Measurements from ENCODE around the gene ZNF222. TPM values are rescaled to one million over a fixed set of nuclear protein-coding genes. Genes with fewer than 3 reads are reported as not detected.
A peak's percentile ranks its signal among the peaks of the same experiment; 100 is the strongest.

ZNF222 gene
- total RNA-seq (2021; fragmentation: NEBNext Ultra II Directional; extraction: Animal tissue kit (Norgen Biotek cat#: 25700)) = 3.4 and 3.8 TPM in 2 replicates
- polyA plus RNA-seq (2011; rRNA removed) = 0.75 and 1.7 TPM in 2 replicates
- polyA plus RNA-seq (2011; cell fraction: cytosol; rRNA removed) = 2.5 TPM
- 1.7 TPM for polyA plus RNA-seq (2011; cell fraction: nucleus; rRNA removed)
- polyA plus RNA-seq (2012, experiment 1 of 2) = 2.7 to 6.2 TPM (median 3.2 TPM) in 4 replicates
- 0.55 TPM for polyA plus RNA-seq (2012, experiment 2 of 2)
- 2.7 TPM for polyA plus RNA-seq (2013, experiment 1 of 2)
- polyA plus RNA-seq (2013, experiment 2 of 2) = 3.7 TPM
- 2.5 TPM in 2 replicates for polyA minus RNA-seq (2011; rRNA and poly(A)+ RNA removed)
- 1.8 TPM for polyA minus RNA-seq (2011; cell fraction: cytosol; rRNA and poly(A)+ RNA removed)
- polyA minus RNA-seq (2011; cell fraction: nucleus; rRNA and poly(A)+ RNA removed) = 0.90 TPM
- long read RNA-seq, experiment 1, partial matches to known transcripts = 3 of 5 reads
- long read RNA-seq, experiment 1, other reads (novel, unspliced or antisense) = 0 of 5 reads
- long read RNA-seq, experiment 2, partial matches to known transcripts = 0 of 1 reads
- long read RNA-seq, experiment 2, other reads (novel, unspliced or antisense) = 0 of 1 reads

DNA sequence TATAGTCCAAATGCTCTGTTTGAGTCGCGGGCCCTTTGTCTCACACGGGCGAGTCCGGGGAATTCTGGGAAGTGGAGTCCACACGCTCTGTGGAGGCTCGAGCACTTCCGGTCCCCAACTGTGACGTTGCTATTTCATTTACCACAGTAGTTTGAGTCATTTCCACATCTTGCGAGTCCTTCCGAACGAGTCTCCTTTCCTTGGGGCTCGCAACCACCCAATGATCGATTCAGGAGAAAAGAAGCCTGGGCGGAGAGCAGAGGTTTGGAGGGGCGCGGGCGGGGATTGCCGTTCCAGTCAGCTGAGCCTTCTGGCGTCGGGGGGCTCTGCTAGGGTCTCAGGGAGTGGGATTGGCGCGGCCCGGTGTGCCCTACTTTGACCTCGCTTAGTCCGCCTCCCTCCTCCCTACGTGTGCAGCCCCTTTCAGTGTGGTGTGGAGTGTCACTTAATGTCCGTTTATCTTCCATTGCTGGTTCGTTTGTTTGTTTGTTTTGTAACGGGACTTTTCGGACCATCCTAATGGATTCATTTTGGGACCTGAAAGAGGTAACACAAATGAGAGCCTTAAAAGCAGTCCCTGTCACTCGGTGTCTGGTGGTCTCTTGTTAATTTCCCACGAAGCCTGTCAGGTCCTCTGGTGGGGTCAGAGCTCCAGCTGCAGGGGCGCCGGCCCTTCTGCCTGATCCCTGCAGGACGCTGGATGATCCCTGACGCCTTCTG is at the start of gene ZNF222:
Gene ZNF222, plus strand, starts transcription at position 163 of the 720 bp plus-strand sequence. Its CDS starts 58 bp downstream, at position 221.
- WGBS, 2 experiments (ENCODE audit: extremely low coverage in 1 of 2, insufficient coverage in 1 of 2, insufficient read length in 1 of 2, insufficient replicate concordance in 2 of 2, low coverage in 1 of 2, low lambda C conversion rate in 2 of 2, missing lambda C conversion rate in 1 of 2) = 3% methylated on average over 36 of the region's 37 CpGs; no CpG with 5 or more reads in 1 of the 2 experiments
- H3K4me3 ChIP-seq (ENCODE audit: extremely low read depth in 1 of 4, insufficient read depth in 2 of 4, low read depth in 3 of 4, low read length in 4 of 4) = peak within 1 kb of the TSS; percentile 71 to 95 (median 84)
- H3K56ac ChIP-seq (replicated peaks; ENCODE audit: insufficient read length, low read depth, low read length) = no peak within 1 kb of the TSS
- peaks cover 4% of the 10 kb centered on the region for H3K79me1 ChIP-seq (ENCODE audit: low read depth, low read length)
- no peak within 1 kb of the TSS for H2BK20ac ChIP-seq (ENCODE audit: low read length)
- peaks cover 0 to 2% of the 10 kb centered on the region in 2 experiments; a peak in 2 of 4 replicates for H3K9me3 ChIP-seq (ENCODE audit: insufficient read depth in 2 of 2, low read depth in 1 of 2, low read length in 1 of 2)
- no peaks in the 10 kb centered on the region for H4K20me1 ChIP-seq (replicated peaks in 1 of 2; ENCODE audit: control insufficient read depth in 1 of 2, insufficient read depth in 2 of 2, low read length in 2 of 2)
- peak; percentile 25 to 75 for DNase-seq (ENCODE audit: low read depth in 1 of 2, low spot score in 2 of 2)
- no peak within 1 kb of the TSS for H2BK5ac ChIP-seq (ENCODE audit: low read depth, low read length)
- H3K4ac ChIP-seq (replicated peaks; ENCODE audit: insufficient read length, low read depth, low read length) = peak within 1 kb of the TSS; percentile 32
- H2AK5ac ChIP-seq (ENCODE audit: low read depth, low read length) = no peak within 1 kb of the TSS
- no peak within 1 kb of the TSS for H3K23ac ChIP-seq (ENCODE audit: insufficient read length)
- peak; percentile 45 for FAIRE-seq
- H3K18ac ChIP-seq (ENCODE audit: extremely low read depth, low read length) = no peak within 1 kb of the TSS
- peak within 1 kb of the TSS; percentile 76 to 86 for H3K4me2 ChIP-seq (ENCODE audit: insufficient read depth in 1 of 2, low read depth in 2 of 2, low read length in 2 of 2)
- peaks cover 3 to 32% (median 21%) of the 10 kb centered on the region in 4 experiments; a peak in 6 of 8 replicates for H3K36me3 ChIP-seq (ENCODE audit: control insufficient read depth in 2 of 4, insufficient read depth in 4 of 4, low read length in 3 of 4)
- no peak within 1 kb of the TSS for H3K27ac ChIP-seq (ENCODE audit: low read depth, low read length)
- peak within 1 kb of the TSS; percentile 100 for H2AFZ ChIP-seq (ENCODE audit: low read length)
- H4K5ac ChIP-seq (ENCODE audit: insufficient read length, low read depth, low read length) = peak within 1 kb of the TSS; percentile 20
- peaks cover 0 to 4% of the 10 kb centered on the region in 2 experiments; a peak in 2 of 4 replicates for H3K79me2 ChIP-seq (ENCODE audit: control insufficient read depth in 1 of 2, insufficient read depth in 2 of 2, low read length in 2 of 2)
- peaks cover 4% of the 10 kb centered on the region; the same call in 1 of the 2 replicates for H3K23me2 ChIP-seq (ENCODE audit: low read depth, low read length)
- H3K27me3 ChIP-seq (replicated peaks in 1 of 4; ENCODE audit: control insufficient read depth in 3 of 4, extremely low read depth in 1 of 4, insufficient read depth in 3 of 4, low read length in 3 of 4) = no peaks in the 10 kb centered on the region
- H2BK120ac ChIP-seq (replicated peaks; ENCODE audit: low read depth, low read length) = no peak within 1 kb of the TSS
- no peak within 1 kb of the TSS for H4K91ac ChIP-seq (replicated peaks; ENCODE audit: insufficient read length, low read length)
- no peak within 1 kb of the TSS for H4K8ac ChIP-seq (ENCODE audit: extremely low read depth, insufficient read depth, low read length)
- ChIA-PET POLR2A (ENCODE audit: partially characterized antibody) (interaction anchor here (0.6 to 2.1 kb wide), 2 partner anchors 26 to 122 kb away, joined by 4 to 11 read pairs; partner anchors contain the start of gene ZNF223), CTCF (ENCODE audit: partially characterized antibody) (no interaction called here)
- no peak within 1 kb of the TSS for H2BK15ac ChIP-seq (ENCODE audit: low read length)
- H3K14ac ChIP-seq (ENCODE audit: insufficient read length) = no peak within 1 kb of the TSS
- no peak within 1 kb of the TSS; the same call in 1 of the 2 replicates for H2BK12ac ChIP-seq (ENCODE audit: low read depth, low read length)
- H3K4me1 ChIP-seq (replicated peaks in 1 of 4; ENCODE audit: control insufficient read depth in 3 of 4, insufficient read depth in 4 of 4, low read length in 3 of 4) = no peaks in the 10 kb centered on the region
- peak within 1 kb of the TSS; percentile 31 to 80 (median 42) for H3K9ac ChIP-seq (replicated peaks in 1 of 4; ENCODE audit: extremely low read depth in 1 of 4, low read depth in 3 of 4, low read length in 3 of 4)
- no peak for TF ChIP-seq SIRT6 (IDR thresholded peaks at IDR 0.05; ENCODE audit: low read length)
- TF ChIP-seq CBX5 (IDR thresholded peaks at IDR 0.05; ENCODE audit: low read depth, low read length) = no peak
- TF ChIP-seq RNF2 (IDR thresholded peaks at IDR 0.05; ENCODE audit: borderline replicate concordance, low read depth, low read length, missing control alignments, poor library complexity, severe bottlenecking) = no peak
- no peak for TF ChIP-seq NRF1 (IDR thresholded peaks at IDR 0.05; ENCODE audit: low read depth, low read length)
- TF ChIP-seq KDM4A (IDR thresholded peaks at IDR 0.05; ENCODE audit: low read depth, low read length, severe bottlenecking) = peak; percentile 94
- no peak for TF ChIP-seq CTBP2 (IDR thresholded peaks at IDR 0.05; ENCODE audit: borderline replicate concordance, insufficient read depth, insufficient read length, low read length)
- TF ChIP-seq RBBP5 (IDR thresholded peaks at IDR 0.05; ENCODE audit: borderline replicate concordance, low read depth, low read length) = no peak
- TF ChIP-seq KDM1A (IDR thresholded peaks at IDR 0.05; ENCODE audit: borderline replicate concordance, low read length) = no peak
- no peak for TF ChIP-seq BCL11A (IDR thresholded peaks at IDR 0.05; ENCODE audit: low read depth in 2 of 2, low read length in 2 of 2)

Measured in H1 (cell line).